ENCODE results near the gene NPAP1.
"Not testable (repeated sequence)": the region's sequence is repeated elsewhere in the genome, so short reads cannot be mapped to it uniquely, and the experiment has no call there.

Gene NPAP1, protein sequence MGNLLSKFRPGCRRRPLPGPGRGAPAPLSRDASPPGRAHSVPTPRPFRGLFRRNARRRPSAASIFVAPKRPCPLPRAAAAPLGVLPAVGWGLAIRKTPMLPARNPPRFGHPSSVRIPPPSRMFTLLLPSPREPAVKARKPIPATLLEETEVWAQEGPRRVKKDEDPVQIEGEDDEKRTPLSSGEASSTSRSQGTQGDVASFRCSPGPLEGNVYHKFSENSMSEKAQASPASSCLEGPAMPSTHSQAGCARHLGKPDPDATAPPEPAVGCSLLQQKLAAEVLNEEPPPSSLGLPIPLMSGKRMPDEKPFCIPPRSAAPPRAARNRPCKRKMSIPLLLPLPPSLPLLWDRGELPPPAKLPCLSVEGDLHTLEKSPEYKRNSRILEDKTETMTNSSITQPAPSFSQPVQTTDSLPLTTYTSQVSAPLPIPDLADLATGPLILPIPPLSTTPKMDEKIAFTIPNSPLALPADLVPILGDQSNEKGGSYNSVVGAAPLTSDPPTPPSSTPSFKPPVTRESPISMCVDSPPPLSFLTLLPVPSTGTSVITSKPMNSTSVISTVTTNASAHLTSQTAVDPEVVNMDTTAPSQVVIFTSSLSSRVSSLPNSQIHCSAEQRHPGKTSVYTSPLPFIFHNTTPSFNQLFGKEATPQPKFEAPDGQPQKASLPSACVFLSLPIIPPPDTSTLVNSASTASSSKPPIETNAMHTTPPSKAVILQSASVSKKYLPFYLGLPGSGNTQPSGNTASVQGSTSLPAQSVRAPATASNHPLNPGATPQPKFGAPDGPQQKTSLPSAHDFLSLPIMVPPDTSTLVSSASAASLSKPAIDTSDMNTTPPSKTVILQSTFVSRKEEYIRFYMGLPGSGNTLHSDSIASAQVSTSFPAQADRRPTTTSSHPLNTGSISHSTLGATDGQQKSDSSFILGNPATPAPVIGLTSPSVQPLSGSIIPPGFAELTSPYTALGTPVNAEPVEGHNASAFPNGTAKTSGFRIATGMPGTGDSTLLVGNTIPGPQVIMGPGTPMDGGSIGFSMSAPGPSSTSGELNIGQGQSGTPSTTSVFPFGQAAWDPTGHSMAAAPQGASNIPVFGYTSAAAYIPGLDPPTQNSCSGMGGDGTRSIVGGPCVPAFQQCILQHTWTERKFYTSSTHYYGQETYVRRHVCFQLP

DNA sequence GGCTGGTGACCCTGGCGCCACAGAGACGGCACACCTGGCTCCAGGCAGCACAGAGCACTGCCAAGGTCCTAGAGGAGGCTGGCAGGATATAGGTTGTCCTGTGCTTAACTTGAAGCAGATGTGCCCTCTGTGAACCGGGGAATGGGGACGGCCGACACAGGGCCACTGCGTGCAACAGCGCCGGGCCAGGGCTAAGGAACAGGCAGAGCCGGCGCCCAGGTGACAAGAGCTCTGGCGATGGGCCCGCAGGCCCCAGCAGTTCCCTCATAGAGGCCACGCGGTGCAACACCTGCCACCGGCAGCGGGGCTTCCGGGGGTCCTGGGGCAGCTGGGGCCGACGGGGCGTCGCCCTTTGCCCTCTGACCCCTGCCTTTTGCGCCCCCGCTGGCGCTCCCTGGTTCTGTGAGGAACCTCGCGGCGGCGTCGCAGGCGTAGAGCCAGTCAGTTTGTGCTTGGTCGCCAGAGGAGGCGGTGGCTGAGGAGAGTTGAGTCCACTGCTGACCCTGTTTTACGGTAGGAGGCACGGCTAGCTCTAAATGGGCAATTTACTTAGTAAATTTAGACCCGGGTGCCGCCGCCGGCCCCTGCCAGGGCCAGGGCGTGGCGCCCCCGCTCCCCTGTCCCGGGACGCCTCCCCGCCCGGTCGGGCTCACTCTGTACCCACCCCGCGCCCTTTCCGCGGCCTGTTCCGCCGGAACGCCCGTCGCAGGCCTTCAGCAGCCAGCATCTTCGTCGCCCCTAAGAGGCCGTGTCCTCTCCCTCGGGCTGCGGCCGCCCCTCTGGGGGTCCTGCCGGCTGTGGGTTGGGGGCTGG lies at the start of gene NPAP1:
TSS of gene NPAP1 (plus strand) at position 444 of the 813 bp plus-strand sequence. CDS start at position 537, 93 bp downstream.
- H3K27me3 Mint-ChIP-seq = no peaks in the 10 kb centered on the region
- peaks cover 20% of the 10 kb centered on the region for H3K9me3 Mint-ChIP-seq
- H3K27ac Mint-ChIP-seq (ENCODE audit: low read depth) = no peak within 1 kb of the TSS
- H3K4me3 Mint-ChIP-seq = no peak within 1 kb of the TSS
- H3K4me1 Mint-ChIP-seq = no peaks in the 10 kb centered on the region
- ATAC-seq (replicated peaks; ENCODE audit: extremely low read depth, poor library complexity, severe bottlenecking) (no peak), DNase-seq (ENCODE audit: low spot score in 2 of 2) (no peak)
- H3K36me3 Mint-ChIP-seq (ENCODE audit: insufficient read depth) = no peaks in the 10 kb centered on the region

DNA sequence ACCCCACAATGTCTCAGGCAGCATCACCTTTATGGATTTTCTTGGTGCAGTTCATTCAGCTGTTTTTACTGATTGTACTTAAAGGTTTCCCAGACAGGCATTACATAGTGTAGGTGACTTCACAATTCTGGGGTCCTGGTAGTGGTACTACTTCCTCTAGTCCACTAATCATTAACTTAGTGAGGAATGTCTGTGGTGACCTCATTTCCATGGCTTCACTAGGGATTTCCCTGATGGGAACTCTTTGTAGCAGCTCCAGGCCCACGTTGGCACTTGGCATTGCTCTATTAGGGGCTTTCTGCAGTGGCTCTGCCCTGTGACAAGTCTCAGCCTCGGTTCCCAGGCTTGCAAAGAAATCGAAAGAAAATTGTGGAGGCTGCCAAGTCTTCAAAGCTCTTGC lies 48.1 kb upstream of the NPAP1 start:
- Mint-ChIP-seq H3K4me3 (no peak overlapping the region), H3K9me3 (peaks cover 23% of the 10 kb centered on the region), H3K4me1 (no peaks in the 10 kb centered on the region), H3K27ac (ENCODE audit: low read depth) (no peak overlapping the region), H3K27me3 (no peaks in the 10 kb centered on the region), H3K36me3 (ENCODE audit: insufficient read depth) (no peaks in the 10 kb centered on the region)
- DNase-seq (ENCODE audit: low spot score in 2 of 2) (no peak), ATAC-seq (replicated peaks; ENCODE audit: extremely low read depth, poor library complexity, severe bottlenecking) (no peak)

DNA sequence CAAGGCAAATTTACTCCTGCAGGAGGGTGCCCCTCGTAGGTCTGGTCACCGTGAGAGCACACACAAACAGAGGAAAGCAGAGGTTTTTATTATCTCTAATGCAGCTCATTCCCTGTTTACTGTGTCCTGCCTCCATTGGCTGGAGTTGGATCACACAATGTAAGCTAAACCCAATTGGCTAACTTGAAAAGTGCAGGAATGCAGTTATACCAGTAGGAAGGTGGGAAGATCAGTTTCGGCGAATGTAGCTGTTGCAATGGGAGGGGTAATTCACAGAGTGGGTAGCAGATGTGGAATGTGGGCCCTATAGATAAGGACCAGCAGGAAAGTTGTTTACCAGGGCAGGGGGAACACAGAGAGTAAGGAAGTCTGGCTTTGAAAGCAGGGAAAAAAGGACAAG lies 42.5 kb upstream of the NPAP1 start:
- Mint-ChIP-seq H3K36me3 (ENCODE audit: insufficient read depth) (no peaks in the 10 kb centered on the region), H3K9me3 (peaks cover 28% of the 10 kb centered on the region), H3K27ac (ENCODE audit: low read depth) (no peak overlapping the region), H3K4me1 (no peaks in the 10 kb centered on the region), H3K27me3 (no peaks in the 10 kb centered on the region), H3K4me3 (no peak overlapping the region)
- DNase-seq (ENCODE audit: low spot score in 2 of 2) (no peak), ATAC-seq (replicated peaks; ENCODE audit: extremely low read depth, poor library complexity, severe bottlenecking) (no peak)

GRCh38 chr15:24639412-24639811 lies 36.2 kb upstream of the NPAP1 start:
- not testable (repeated sequence) for DNase-seq (ENCODE audit: low spot score in 2 of 2); H3K4me3 Mint-ChIP-seq; H3K36me3 Mint-ChIP-seq (ENCODE audit: insufficient read depth); H3K27ac Mint-ChIP-seq (ENCODE audit: low read depth); H3K27me3 Mint-ChIP-seq; H3K4me1 Mint-ChIP-seq; ATAC-seq (replicated peaks; ENCODE audit: extremely low read depth, poor library complexity, severe bottlenecking)
- H3K9me3 Mint-ChIP-seq = peaks cover 29% of the 10 kb centered on the region

- Mint-ChIP-seq H3K4me3 (no peak overlapping the region), H3K27ac (ENCODE audit: low read depth) (no peak overlapping the region), H3K36me3 (ENCODE audit: insufficient read depth) (no peaks in the 10 kb centered on the region), H3K4me1 (no peaks in the 10 kb centered on the region), H3K9me3 (peaks cover 23% of the 10 kb centered on the region), H3K27me3 (no peaks in the 10 kb centered on the region)
- no peak for DNase-seq (ENCODE audit: low spot score in 2 of 2)
- no peak for ATAC-seq (replicated peaks; ENCODE audit: extremely low read depth, poor library complexity, severe bottlenecking)
Observed at GRCh38 chr15:24645627-24646026, 29.9 kb upstream of the NPAP1 start.

GRCh38 chr15:24659622-24660021 lies 16.0 kb upstream of the NPAP1 start:
- Mint-ChIP-seq H3K9me3 (peaks cover 23% of the 10 kb centered on the region), H3K27me3 (no peaks in the 10 kb centered on the region), H3K27ac (ENCODE audit: low read depth) (no peak overlapping the region)

GRCh38 chr15:24662991-24663390 lies 12.6 kb upstream of the NPAP1 start:
- Mint-ChIP-seq H3K4me3 (no peak overlapping the region), H3K36me3 (ENCODE audit: insufficient read depth) (no peaks in the 10 kb centered on the region), H3K27ac (ENCODE audit: low read depth) (no peak overlapping the region), H3K27me3 (no peaks in the 10 kb centered on the region), H3K4me1 (no peaks in the 10 kb centered on the region), H3K9me3 (peaks cover 12% of the 10 kb centered on the region)
- ATAC-seq (replicated peaks; ENCODE audit: extremely low read depth, poor library complexity, severe bottlenecking) (no peak), DNase-seq (ENCODE audit: low spot score in 2 of 2) (no peak)

More at GRCh38 chr15:24659622-24660021, 16.0 kb upstream of the NPAP1 start:
- H3K4me1 Mint-ChIP-seq = no peaks in the 10 kb centered on the region
- no peak for ATAC-seq (replicated peaks; ENCODE audit: extremely low read depth, poor library complexity, severe bottlenecking)
- H3K4me3 Mint-ChIP-seq = no peak overlapping the region
- no peaks in the 10 kb centered on the region for H3K36me3 Mint-ChIP-seq (ENCODE audit: insufficient read depth)
- no peak for DNase-seq (ENCODE audit: low spot score in 2 of 2)

- Mint-ChIP-seq H3K4me1 (no peaks in the 10 kb centered on the region), H3K36me3 (ENCODE audit: insufficient read depth) (no peaks in the 10 kb centered on the region), H3K27ac (ENCODE audit: low read depth) (no peak overlapping the region), H3K9me3 (peaks cover 27% of the 10 kb centered on the region), H3K27me3 (no peaks in the 10 kb centered on the region), H3K4me3 (no peak overlapping the region)
- no peak for ATAC-seq (replicated peaks; ENCODE audit: extremely low read depth, poor library complexity, severe bottlenecking)
- no peak for DNase-seq (ENCODE audit: low spot score in 2 of 2)
Observed at GRCh38 chr15:24676431-24676830, 856 bp downstream of the NPAP1 start.

- no peak overlapping the region for H3K27ac Mint-ChIP-seq (ENCODE audit: low read depth)
- H3K9me3 Mint-ChIP-seq = peaks cover 27% of the 10 kb centered on the region
- H3K4me1 Mint-ChIP-seq = no peaks in the 10 kb centered on the region
- H3K36me3 Mint-ChIP-seq (ENCODE audit: insufficient read depth) = no peaks in the 10 kb centered on the region
- ATAC-seq (replicated peaks; ENCODE audit: extremely low read depth, poor library complexity, severe bottlenecking) (no peak), DNase-seq (ENCODE audit: low spot score in 2 of 2) (no peak)
- H3K4me3 Mint-ChIP-seq = no peak overlapping the region
- no peaks in the 10 kb centered on the region for H3K27me3 Mint-ChIP-seq
Observed at GRCh38 chr15:24678485-24678884, 2.9 kb downstream of the NPAP1 start.

DNA sequence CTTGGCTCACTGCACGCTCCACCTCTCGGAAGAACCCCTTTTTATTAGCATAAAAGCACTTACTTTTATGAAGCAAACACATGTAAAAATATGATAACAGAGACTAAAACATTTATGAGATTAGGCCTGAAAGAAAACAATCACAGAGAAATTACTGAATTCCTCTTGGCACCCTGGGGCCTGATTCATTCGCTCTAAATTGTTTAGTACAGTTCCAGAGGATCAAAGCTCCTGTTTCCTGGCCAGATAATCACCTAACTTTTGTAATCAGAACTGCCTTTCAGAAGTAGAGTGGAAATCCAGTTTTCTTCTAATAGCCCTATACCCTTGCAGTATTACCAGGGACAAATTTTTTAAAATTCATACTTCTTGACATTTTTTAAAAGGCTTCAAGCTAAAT lies 6.4 kb downstream of the NPAP1 start:
- no peaks in the 10 kb centered on the region for H3K4me1 Mint-ChIP-seq
- ATAC-seq (replicated peaks; ENCODE audit: extremely low read depth, poor library complexity, severe bottlenecking) = no peak
- H3K9me3 Mint-ChIP-seq = peaks cover 41% of the 10 kb centered on the region
- no peaks in the 10 kb centered on the region for H3K36me3 Mint-ChIP-seq (ENCODE audit: insufficient read depth)
- H3K27me3 Mint-ChIP-seq = no peaks in the 10 kb centered on the region
- H3K27ac Mint-ChIP-seq (ENCODE audit: low read depth) = no peak overlapping the region
- H3K4me3 Mint-ChIP-seq = no peak overlapping the region
- no peak for DNase-seq (ENCODE audit: low spot score in 2 of 2)

DNA sequence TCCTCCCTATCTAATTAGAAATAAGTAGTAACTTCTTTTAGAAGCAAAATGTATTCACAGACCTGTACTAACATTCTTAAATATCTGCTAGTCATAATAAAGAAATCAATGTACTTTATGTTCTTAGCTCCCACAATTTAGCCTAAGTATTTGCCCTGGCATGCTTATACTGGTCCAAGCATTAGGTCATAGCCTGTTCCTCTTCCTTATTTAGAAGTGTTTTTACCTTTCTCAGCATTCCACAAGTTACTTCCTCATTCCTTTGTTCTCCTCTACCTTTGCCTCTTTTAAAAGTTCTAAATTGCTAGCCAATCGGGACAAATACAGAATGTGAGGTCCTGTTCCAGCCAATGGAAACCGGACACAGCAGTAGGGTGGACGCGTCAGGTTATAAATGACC lies 7.3 kb downstream of the NPAP1 start:
- H3K27me3 Mint-ChIP-seq; DNase-seq (ENCODE audit: low spot score in 2 of 2); ATAC-seq (replicated peaks; ENCODE audit: extremely low read depth, poor library complexity, severe bottlenecking); H3K4me1 Mint-ChIP-seq; H3K4me3 Mint-ChIP-seq; H3K36me3 Mint-ChIP-seq (ENCODE audit: insufficient read depth); H3K27ac Mint-ChIP-seq (ENCODE audit: low read depth): not testable (repeated sequence)
- H3K9me3 Mint-ChIP-seq = peaks cover 32% of the 10 kb centered on the region

DNA sequence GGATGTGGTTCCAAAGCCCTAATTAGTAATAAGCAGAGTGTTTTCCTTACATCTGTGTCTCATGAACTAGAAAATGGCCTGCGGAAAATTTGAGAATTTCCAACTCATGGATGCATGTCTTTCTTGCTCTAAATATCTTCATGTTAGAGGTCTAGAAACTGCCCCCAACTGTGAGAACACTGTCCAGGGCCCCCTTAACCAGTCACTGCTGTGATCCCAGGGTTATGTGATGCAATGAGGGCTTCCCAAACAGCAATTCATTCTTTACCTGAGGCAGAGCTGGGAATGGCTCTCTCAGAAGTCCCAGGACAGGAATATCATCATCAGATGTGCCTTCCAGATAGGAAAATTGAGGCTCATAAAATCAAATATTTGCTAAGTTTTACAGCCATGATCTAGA lies 8.2 kb downstream of the NPAP1 start:
- Mint-ChIP-seq H3K27ac (ENCODE audit: low read depth) (no peak overlapping the region), H3K27me3 (no peaks in the 10 kb centered on the region), H3K4me1 (no peaks in the 10 kb centered on the region), H3K4me3 (no peak overlapping the region), H3K36me3 (ENCODE audit: insufficient read depth) (no peaks in the 10 kb centered on the region), H3K9me3 (peaks cover 28% of the 10 kb centered on the region)
- no peak for DNase-seq (ENCODE audit: low spot score in 2 of 2)
- no peak for ATAC-seq (replicated peaks; ENCODE audit: extremely low read depth, poor library complexity, severe bottlenecking)

Measured in central memory CD8-positive, alpha-beta T cell (primary cell).